Colonic mucosa (tissue), 4 donors: ENCODE data around the gene VGLL2. TPM values are rescaled to one million over a fixed set of nuclear protein-coding genes. Genes with fewer than 3 reads are reported as not detected.

Experiments used
- DNase-seq: peaks from one replicate; pipeline ENCODE4 v3.0.0-alpha.2; 2020
- H3K27ac ChIP-seq: fragments of 200-600 bp; one replicate; pipeline ENCODE4 v1.8.0; 2021
- H3K27me3 ChIP-seq: fragments of 200-600 bp; one replicate; pipeline ENCODE4 v1.8.0; 2021
- H3K36me3 ChIP-seq: fragments of 200-600 bp; one replicate; pipeline ENCODE4 v1.8.0; 2021
- H3K4me1 ChIP-seq: fragments of 200-600 bp; one replicate; pipeline ENCODE4 v1.8.0; 2021; ENCODE audit warnings: mild to moderate bottlenecking
- H3K4me3 ChIP-seq: fragments of 200-600 bp; one replicate; pipeline ENCODE4 v1.8.0; 2021
- H3K9ac ChIP-seq, 2 donors: one replicate each; pipeline ENCODE4 v1.7.0; 2013; ENCODE audit warnings: control low read depth in 2 of 2, low read depth in 2 of 2, low read length in 2 of 2
- H3K9me3 ChIP-seq: fragments of 200-600 bp; one replicate; pipeline ENCODE4 v1.8.0; 2021
- intact Hi-C: fragments of 100-400 bp; cut with DNase I; formaldehyde crosslinking; loops from one replicate; pipeline ENCODE4 v1.14.1; 2022
- total RNA-seq, 2 donors: library from RNA; stranded (reverse); fragmentation: NEBNext Ultra II Directional in 1 of 2; extraction: Animal tissue kit (Norgen Biotek cat#: 25700) in 1 of 2; gene quantifications; one replicate each; pipeline ENCODE4 v1.2.1, GENCODE V29; 2021
- TF ChIP-seq, protein P1 (sequence below): fragments of 200-600 bp; IDR thresholded peaks from one replicate; pipeline ENCODE4 v1.8.0; 2022; ENCODE audit warnings: antibody characterized with exemption, mild to moderate bottlenecking
- donor health status: healthy.
- donor health status: DM: no; HTN: no; CAD: no.
- donor health status: DM: no; HTN: no; CAD: no.

Gene VGLL2
- total RNA-seq, 2 donors from 2014 or later = not detected

DNA sequence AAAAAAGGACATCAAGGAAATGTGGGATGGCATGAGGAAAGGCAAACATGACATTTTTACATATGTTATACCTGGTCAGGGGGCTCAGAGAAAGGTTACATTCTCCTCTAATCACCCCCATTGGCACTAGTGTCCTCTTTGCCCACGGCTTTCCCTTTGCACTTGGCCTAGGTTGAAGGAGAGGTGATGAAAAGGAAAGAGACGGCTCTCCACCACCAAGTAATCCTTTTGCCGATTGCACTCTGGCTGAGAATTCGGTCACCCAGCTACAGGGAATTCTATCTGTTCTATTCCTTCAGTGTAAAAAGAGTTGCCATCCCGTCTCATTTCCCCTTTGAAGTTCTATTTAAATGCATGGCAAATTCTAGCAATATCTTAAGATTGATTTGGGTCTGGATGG, 10.4 kb downstream of the VGLL2 start:
- H3K27me3 ChIP-seq = peaks cover 22% of the 10 kb centered on the region
- no peaks in the 10 kb centered on the region for H3K36me3 ChIP-seq
- TF ChIP-seq, protein P1, sequence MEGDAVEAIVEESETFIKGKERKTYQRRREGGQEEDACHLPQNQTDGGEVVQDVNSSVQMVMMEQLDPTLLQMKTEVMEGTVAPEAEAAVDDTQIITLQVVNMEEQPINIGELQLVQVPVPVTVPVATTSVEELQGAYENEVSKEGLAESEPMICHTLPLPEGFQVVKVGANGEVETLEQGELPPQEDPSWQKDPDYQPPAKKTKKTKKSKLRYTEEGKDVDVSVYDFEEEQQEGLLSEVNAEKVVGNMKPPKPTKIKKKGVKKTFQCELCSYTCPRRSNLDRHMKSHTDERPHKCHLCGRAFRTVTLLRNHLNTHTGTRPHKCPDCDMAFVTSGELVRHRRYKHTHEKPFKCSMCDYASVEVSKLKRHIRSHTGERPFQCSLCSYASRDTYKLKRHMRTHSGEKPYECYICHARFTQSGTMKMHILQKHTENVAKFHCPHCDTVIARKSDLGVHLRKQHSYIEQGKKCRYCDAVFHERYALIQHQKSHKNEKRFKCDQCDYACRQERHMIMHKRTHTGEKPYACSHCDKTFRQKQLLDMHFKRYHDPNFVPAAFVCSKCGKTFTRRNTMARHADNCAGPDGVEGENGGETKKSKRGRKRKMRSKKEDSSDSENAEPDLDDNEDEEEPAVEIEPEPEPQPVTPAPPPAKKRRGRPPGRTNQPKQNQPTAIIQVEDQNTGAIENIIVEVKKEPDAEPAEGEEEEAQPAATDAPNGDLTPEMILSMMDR = no peak
- no peaks in the 10 kb centered on the region for H3K9me3 ChIP-seq
- intact Hi-C loops = no loop called here
- DNase-seq = no peak
- no peak overlapping the region for H3K9ac ChIP-seq
- no peak overlapping the region for H3K4me3 ChIP-seq
- H3K4me1 ChIP-seq = no peaks in the 10 kb centered on the region
- H3K27ac ChIP-seq = no peak overlapping the region

DNA sequence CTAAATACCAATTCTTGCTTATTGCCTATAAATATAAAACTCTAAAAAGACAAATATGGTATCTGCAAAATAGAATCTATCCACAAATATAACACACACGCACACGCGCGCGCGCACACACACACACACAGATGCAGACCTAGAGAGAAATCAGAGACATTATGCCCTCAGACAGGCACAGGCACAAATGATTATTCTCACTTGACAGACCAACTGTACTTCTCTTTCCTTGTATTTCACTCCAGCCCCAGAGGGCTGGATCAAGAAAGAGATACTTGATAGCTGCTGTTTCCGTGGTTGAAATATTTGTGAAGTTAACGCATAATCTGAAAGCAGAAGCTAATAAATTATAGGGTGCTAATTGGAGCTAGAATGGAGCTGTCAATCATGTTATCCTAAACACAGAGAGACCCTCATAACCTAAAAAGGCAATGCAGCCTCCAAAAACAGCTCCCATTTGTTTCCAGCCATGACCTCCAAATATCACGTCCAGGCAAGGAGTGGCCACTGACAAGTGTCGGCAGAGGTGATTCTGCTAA, 11.5 kb downstream of the VGLL2 start:
- Histone ChIP-seq H3K9ac (no peak overlapping the region), H3K9me3 (no peaks in the 10 kb centered on the region), H3K27ac (no peak overlapping the region), H3K36me3 (no peaks in the 10 kb centered on the region), H3K27me3 (peaks cover 11% of the 10 kb centered on the region), H3K4me1 (no peaks in the 10 kb centered on the region), H3K4me3 (no peak overlapping the region)
- no peak for DNase-seq
- TF ChIP-seq, protein P1 = no peak
- intact Hi-C loops = no loop called here

DNA sequence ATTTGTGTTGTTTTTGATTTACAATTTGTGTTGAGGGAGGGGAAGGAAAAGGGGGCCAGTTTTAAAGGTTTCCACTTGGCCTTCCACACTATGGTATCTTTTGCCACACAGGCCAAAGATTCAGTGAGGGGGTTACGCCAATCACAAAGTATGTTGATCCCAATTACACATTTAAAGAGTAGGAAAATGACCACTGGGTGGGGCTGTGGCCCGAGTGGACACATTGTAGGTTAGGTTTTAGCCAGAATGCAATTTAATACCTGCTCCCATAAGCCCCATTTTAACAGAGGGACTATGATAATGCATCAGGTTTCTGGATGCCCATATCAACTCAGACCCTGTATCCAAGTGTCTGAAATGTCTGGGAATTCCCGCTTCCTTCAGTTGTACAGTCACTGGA, 15.6 kb downstream of the VGLL2 start:
- Histone ChIP-seq H3K27me3 (no peaks in the 10 kb centered on the region), H3K4me1 (no peaks in the 10 kb centered on the region), H3K4me3 (no peak overlapping the region), H3K27ac (no peak overlapping the region), H3K36me3 (no peaks in the 10 kb centered on the region), H3K9me3 (no peaks in the 10 kb centered on the region), H3K9ac (no peak overlapping the region)
- TF ChIP-seq, protein P1 = no peak
- intact Hi-C loops = no loop called here
- DNase-seq = no peak

DNA sequence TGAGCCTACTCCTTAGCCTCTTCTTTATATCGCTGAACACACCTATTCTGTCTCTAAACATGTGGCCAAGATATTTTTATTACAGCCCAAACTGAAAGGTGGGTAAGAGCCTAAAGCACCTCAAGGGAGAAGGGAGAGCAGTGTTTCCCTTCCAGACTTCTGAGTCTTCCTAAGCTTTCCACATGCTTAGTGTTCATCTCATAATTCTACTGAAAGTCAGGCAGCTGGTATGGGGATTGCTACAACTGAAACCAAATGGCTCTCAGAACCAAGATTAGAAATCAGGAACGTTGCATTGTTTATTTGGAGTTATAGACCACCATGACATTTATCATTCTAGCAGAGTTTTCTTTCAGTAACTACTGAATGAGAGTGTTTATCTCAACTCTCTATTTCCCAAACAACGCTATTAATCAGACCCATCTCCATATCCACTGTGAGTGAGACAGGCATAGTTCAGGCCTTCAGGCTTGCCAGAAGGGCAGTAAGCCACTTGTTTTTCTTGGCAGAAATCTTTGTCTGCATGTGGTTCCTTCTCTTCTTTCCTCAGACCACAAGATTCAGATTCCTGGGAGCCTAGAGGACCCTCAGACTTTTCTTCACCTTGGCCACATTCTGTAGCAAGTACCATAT, 22.8 kb downstream of the VGLL2 start:
- Histone ChIP-seq H3K36me3 (no peaks in the 10 kb centered on the region), H3K4me3 (no peak overlapping the region), H3K9ac (no peak overlapping the region), H3K27ac (no peak overlapping the region), H3K27me3 (no peaks in the 10 kb centered on the region), H3K9me3 (no peaks in the 10 kb centered on the region), H3K4me1 (no peaks in the 10 kb centered on the region)
- no peak for DNase-seq
- TF ChIP-seq, protein P1 = no peak
- intact Hi-C loops = no loop called here

DNA sequence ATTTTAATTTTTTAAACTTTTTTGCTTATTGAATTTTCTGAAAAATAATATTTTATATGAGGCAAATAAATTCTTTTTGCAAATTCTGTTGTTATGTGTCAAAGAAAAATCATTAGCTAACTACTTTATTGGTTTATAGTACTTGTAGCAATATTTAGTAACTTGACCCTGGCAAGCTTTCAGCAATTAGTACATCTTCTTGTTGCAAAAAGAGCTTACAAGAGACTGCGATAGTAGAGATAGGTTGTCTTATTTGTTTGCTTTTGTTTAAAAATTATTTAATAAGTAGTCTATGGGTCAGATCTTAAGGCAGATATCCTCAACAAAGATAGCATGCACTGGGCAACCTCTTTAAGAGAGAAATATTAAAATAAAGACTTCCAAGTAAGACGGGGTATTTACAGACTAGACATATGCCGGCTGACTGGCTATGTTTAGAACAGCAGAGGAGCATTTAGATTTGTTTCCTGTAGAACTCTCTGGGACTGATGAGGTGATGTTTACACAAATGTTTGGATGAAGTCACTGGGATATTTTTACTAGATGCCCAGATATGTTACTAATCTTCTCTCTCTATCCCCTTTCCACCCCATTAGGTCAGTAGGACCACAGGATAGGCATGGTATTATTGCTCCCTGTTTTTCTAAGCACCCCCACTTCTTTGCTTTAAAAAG, 25.0 kb downstream of the VGLL2 start:
- Histone ChIP-seq H3K27ac (no peak overlapping the region), H3K27me3 (no peaks in the 10 kb centered on the region), H3K36me3 (no peaks in the 10 kb centered on the region), H3K4me1 (no peaks in the 10 kb centered on the region), H3K4me3 (no peak overlapping the region), H3K9me3 (no peaks in the 10 kb centered on the region), H3K9ac (no peak overlapping the region)
- TF ChIP-seq, protein P1 = no peak
- DNase-seq = no peak
- intact Hi-C loops = no loop called here
